ENCODE results near the gene SORL1-AS1.
"Not testable (repeated sequence)": the region's sequence is repeated elsewhere in the genome, so short reads cannot be mapped to it uniquely, and the experiment has no call there.

Gene SORL1-AS1

GRCh38 chr11:121452609-121453150 lies at the start of gene SORL1-AS1:
Gene SORL1-AS1 (minus strand): TSS chr11:121452967.
- no peak for DNase-seq

- DNase-seq: no peak
Measured at GRCh38 chr11:121500717-121501116, 48.0 kb upstream of the SORL1-AS1 start.

- DNase-seq: no peak
Measured at GRCh38 chr11:121500275-121500674, 47.5 kb upstream of the SORL1-AS1 start.

GRCh38 chr11:121499405-121499804 lies 46.6 kb upstream of the SORL1-AS1 start:
- no peak for DNase-seq

GRCh38 chr11:121497176-121497998 lies 44.6 kb upstream of the SORL1-AS1 start:
- DNase-seq: no peak

- no peak for DNase-seq
Measured at GRCh38 chr11:121494355-121495099, 41.8 kb upstream of the SORL1-AS1 start.

GRCh38 chr11:121489823-121490222 lies 37.1 kb upstream of the SORL1-AS1 start:
- no peak for DNase-seq

GRCh38 chr11:121488641-121489040 lies 35.9 kb upstream of the SORL1-AS1 start:
- DNase-seq: no peak

- DNase-seq: no peak
Measured at GRCh38 chr11:121488170-121488569, 35.4 kb upstream of the SORL1-AS1 start.

- no peak for DNase-seq
Measured at GRCh38 chr11:121487191-121487590, 34.4 kb upstream of the SORL1-AS1 start.

- DNase-seq: no peak
Measured at GRCh38 chr11:121486054-121486453, 33.3 kb upstream of the SORL1-AS1 start.

GRCh38 chr11:121485216-121485615 lies 32.4 kb upstream of the SORL1-AS1 start:
- DNase-seq: no peak

- DNase-seq: no peak
Measured at GRCh38 chr11:121483805-121484480, 31.2 kb upstream of the SORL1-AS1 start.

- DNase-seq: no peak
Measured at GRCh38 chr11:121482231-121483129, 29.7 kb upstream of the SORL1-AS1 start.

GRCh38 chr11:121481484-121482230 lies 28.9 kb upstream of the SORL1-AS1 start:
- not testable (repeated sequence) for DNase-seq

GRCh38 chr11:121479698-121480238 lies 27.0 kb upstream of the SORL1-AS1 start:
- DNase-seq: no peak

- no peak for DNase-seq
Measured at GRCh38 chr11:121478895-121479697, 26.3 kb upstream of the SORL1-AS1 start.

GRCh38 chr11:121478226-121478894 lies 25.6 kb upstream of the SORL1-AS1 start:
- no peak for DNase-seq

GRCh38 chr11:121476379-121477032 lies 23.7 kb upstream of the SORL1-AS1 start:
- DNase-seq: no peak
